SU-DHL-6 (cell line): Measurements from ENCODE around the gene CEP295NL.
"Not testable (repeated sequence)": the region's sequence is repeated elsewhere in the genome, so short reads cannot be mapped to it uniquely, and the experiment has no call there.

Experiments
- H2AFZ ChIP-seq: fragments of 200-600 bp; sonication (generic); 2 replicates; pipeline ENCODE4 v1.6.1; 2014; ENCODE audit warnings: low read depth, mild to moderate bottlenecking, moderate library complexity, mixed read lengths, antibody characterized with exemption, low read length; ENCODE audit not compliant: severe bottlenecking
- H3F3A ChIP-seq: fragments of 200-600 bp; shearing (Covaris generic); 2 replicates; pipeline ENCODE4 v1.6.0; 2016; ENCODE audit warnings: antibody characterized with exemption, mild to moderate bottlenecking; ENCODE audit not compliant: insufficient read depth
- H3K27ac ChIP-seq: fragments of 200-600 bp; sonication (generic); 2 replicates; pipeline ENCODE4 v1.5.1; 2016; ENCODE audit warnings: low read depth, mild to moderate bottlenecking, low read length, moderate library complexity, mixed read lengths
- H3K27me3 ChIP-seq: fragments of 200-600 bp; sonication (generic), shearing (Covaris generic); 2 replicates; pipeline ENCODE4 v1.6.0; 2014; ENCODE audit warnings: mild to moderate bottlenecking, low read length
- H3K36me3 ChIP-seq: fragments of 200-600 bp; sonication (generic); 2 replicates; pipeline ENCODE4 v1.6.1; 2014; ENCODE audit warnings: mild to moderate bottlenecking, low read length, mixed read lengths
- H3K4me2 ChIP-seq: fragments of 300-600, 200-600 bp; shearing (Covaris generic), sonication (generic); 2 replicates; pipeline ENCODE4 v1.6.0; 2014; ENCODE audit warnings: low read length, low read depth, mild to moderate bottlenecking; ENCODE audit not compliant: poor library complexity, severe bottlenecking
- H3K4me3 ChIP-seq: fragments of 200-600 bp; sonication (generic); 2 replicates; pipeline ENCODE4 v1.5.1; 2014; ENCODE audit warnings: antibody characterized with exemption, low read length, mild to moderate bottlenecking, mixed read lengths; ENCODE audit not compliant: insufficient read depth, poor library complexity, severe bottlenecking
- H3K79me2 ChIP-seq: fragments of 200-600 bp; sonication (generic); 2 replicates; pipeline ENCODE4 v1.6.1; 2014; ENCODE audit warnings: mild to moderate bottlenecking, low read length, moderate library complexity; ENCODE audit not compliant: insufficient read depth
- H3K9ac ChIP-seq: fragments of 200-600 bp; sonication (generic); 2 replicates; pipeline ENCODE4 v1.7.0; 2014; ENCODE audit warnings: mild to moderate bottlenecking, low read length
- H3K9me2 ChIP-seq: fragments of 200-600 bp; sonication (generic); replicated peaks from 2 replicates; pipeline ENCODE4 v1.6.1; 2014; ENCODE audit warnings: low read length; ENCODE audit not compliant: insufficient read depth
- H3K9me3 ChIP-seq: fragments of 200-600 bp; sonication (generic); 2 replicates; pipeline ENCODE4 v1.6.1; 2014; ENCODE audit warnings: low read length, mixed read lengths; ENCODE audit not compliant: insufficient read depth
- H4K20me1 ChIP-seq: fragments of 200-600 bp; sonication (generic); 2 replicates; pipeline ENCODE4 v1.6.1; 2014; ENCODE audit warnings: low read depth, mild to moderate bottlenecking, antibody characterized with exemption, low read length, moderate library complexity, mixed read lengths
- EZH2phosphoT487 ChIP-seq: fragments of 200-600 bp; sonication (generic), shearing (Covaris generic); conservative IDR thresholded peaks from 2 replicates; pipeline ENCODE4 v1.6.1; 2018; ENCODE audit warnings: mild to moderate bottlenecking, antibody characterized with exemption, low read length, moderate library complexity, mixed read lengths
- TF ChIP-seq, protein P1 (sequence below): fragments of 200-600 bp; sonication (generic); IDR thresholded peaks from one replicate; pipeline ENCODE4 v1.5.1; 2017; ENCODE audit warnings: antibody characterized with exemption, mild to moderate bottlenecking, low read length, moderate library complexity; ENCODE audit not compliant: insufficient read depth, poor library complexity, severe bottlenecking

CEP295NL gene

DNA sequence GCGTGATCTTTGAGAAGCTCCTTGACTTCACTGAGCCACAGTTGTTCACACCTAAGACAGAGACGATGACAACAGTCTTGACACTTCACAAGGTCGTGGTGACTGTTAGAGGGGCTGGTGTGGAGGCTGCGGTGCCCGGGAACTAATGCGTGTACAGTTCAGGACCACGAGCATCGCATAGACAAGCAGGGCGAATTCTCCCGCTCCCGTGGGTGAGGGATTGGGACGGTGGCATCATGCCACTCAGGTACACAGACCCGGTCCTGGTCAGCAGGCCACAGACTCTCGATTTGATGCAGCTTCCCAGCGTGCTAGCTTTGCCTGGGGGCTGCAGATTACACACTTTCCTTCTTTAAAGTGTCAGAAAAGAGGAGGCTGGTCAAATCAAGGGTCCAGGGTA is 24.7 kb downstream of the CEP295NL start:
- Histone ChIP-seq H3K4me3 (no peak overlapping the region), H3K9ac (no peak overlapping the region), H3K9me2 (no peaks in the 10 kb centered on the region), H2AFZ (no peak overlapping the region), H3F3A (no peaks in the 10 kb centered on the region), H3K36me3 (no peaks in the 10 kb centered on the region), H4K20me1 (no peaks in the 10 kb centered on the region), H3K27me3 (no peaks in the 10 kb centered on the region), H3K79me2 (no peaks in the 10 kb centered on the region), H3K27ac (no peak overlapping the region), H3K4me2 (no peak overlapping the region), H3K9me3 (no peaks in the 10 kb centered on the region)
- TF ChIP-seq, protein P1, sequence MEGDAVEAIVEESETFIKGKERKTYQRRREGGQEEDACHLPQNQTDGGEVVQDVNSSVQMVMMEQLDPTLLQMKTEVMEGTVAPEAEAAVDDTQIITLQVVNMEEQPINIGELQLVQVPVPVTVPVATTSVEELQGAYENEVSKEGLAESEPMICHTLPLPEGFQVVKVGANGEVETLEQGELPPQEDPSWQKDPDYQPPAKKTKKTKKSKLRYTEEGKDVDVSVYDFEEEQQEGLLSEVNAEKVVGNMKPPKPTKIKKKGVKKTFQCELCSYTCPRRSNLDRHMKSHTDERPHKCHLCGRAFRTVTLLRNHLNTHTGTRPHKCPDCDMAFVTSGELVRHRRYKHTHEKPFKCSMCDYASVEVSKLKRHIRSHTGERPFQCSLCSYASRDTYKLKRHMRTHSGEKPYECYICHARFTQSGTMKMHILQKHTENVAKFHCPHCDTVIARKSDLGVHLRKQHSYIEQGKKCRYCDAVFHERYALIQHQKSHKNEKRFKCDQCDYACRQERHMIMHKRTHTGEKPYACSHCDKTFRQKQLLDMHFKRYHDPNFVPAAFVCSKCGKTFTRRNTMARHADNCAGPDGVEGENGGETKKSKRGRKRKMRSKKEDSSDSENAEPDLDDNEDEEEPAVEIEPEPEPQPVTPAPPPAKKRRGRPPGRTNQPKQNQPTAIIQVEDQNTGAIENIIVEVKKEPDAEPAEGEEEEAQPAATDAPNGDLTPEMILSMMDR = no peak
- no peak for TF ChIP-seq EZH2phosphoT487

DNA sequence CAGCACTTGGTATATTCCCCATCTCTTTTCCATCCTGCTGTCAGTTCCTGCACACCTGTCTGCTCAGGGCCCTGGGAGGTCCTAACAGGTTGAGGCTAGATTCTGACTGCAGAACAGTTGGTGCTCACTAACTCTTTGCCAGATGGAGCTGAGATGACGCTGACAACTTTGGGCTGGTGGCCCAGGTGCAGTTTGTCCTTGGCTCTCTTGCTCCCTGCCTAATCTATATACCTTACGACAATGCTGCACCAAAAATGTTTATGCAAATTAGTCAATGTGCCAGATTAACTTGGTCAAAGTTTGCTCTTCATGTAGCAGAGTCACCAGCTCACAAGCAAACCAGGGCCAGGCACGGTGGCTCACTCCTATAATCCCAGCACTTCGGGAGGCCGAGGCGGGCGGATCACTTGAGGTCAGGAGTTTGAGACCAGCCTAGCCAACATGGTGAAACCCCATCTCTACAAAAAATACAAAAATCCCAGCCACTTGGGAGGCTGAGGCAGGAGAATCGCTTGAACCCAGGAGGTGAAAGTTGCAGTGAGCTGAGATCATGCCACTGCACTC is 26.0 kb downstream of the CEP295NL start:
- not testable (repeated sequence) for H3K27ac ChIP-seq, H2AFZ ChIP-seq, H4K20me1 ChIP-seq, H3K9ac ChIP-seq, H3K9me3 ChIP-seq, H3K4me2 ChIP-seq, H3K36me3 ChIP-seq, H3K4me3 ChIP-seq, H3K9me2 ChIP-seq, H3F3A ChIP-seq, H3K27me3 ChIP-seq, H3K79me2 ChIP-seq

DNA sequence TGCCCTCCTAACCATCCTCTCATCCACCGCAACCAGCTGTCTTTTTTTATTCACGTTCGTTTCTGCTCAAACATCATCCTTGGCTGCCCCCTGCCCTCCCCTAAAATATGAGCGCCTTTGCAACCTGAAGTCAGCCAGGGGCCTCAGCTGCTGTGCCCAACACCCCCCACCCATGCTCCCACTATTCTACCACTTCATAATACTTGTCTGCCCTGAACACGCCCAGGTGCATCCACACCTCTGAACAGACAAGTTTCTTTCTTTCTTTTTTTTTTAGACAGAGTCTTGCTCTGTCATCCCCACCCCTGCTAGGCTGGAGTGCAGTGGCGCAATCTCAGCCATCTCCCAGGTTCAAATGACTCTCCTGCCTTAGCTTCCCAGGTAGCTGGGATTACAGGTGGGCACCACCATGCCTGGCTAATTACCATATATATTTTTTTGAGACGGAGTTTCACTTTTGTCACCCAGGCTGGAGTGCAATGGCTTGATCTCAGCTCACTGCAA is 26.9 kb downstream of the CEP295NL start:
- no peak for TF ChIP-seq EZH2phosphoT487
- TF ChIP-seq, protein P1 = no peak
- Histone ChIP-seq H3K27me3 (no peaks in the 10 kb centered on the region), H3K9ac (no peak overlapping the region), H3K36me3 (no peaks in the 10 kb centered on the region), H3K9me3 (no peaks in the 10 kb centered on the region), H3K4me2 (no peak overlapping the region), H3K4me3 (no peak overlapping the region), H3K79me2 (no peaks in the 10 kb centered on the region), H3F3A (no peaks in the 10 kb centered on the region), H4K20me1 (no peaks in the 10 kb centered on the region), H3K27ac (no peak overlapping the region), H3K9me2 (no peaks in the 10 kb centered on the region), H2AFZ (no peak overlapping the region)

DNA sequence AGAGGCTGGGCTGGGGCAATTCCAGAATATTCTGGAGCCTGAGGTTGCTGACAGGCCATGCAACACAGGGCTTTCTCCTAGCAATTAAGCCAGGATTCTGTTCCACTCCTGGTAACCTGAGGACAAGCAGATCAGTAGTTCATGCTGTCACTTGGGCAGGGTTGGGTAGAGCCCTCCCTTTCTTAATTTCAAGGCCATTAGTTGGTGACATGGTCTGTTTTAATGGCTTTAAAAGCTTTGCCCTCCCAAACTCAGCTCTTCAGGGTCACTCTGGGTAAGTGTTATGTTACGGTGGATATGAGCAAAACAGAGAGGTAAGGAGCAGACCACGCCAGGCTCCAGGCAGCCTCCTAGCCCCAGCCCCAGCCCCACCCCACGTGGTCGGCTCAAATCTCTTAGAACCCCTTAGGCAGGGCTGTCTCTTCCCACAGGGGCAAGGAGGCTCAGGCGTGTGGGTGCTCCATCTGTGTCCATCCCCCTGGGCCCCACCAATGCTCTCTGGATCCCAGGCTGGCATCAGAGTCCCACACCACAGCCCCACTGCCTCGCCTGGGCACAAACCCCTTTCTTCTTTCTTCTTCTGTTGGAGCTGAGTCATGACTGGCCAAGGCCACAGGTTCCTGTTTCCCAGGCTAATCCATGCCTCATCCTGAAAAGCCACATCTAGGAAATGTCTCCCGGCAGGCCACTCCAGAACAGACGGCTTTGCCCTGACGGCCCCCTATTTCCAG is 27.5 kb downstream of the CEP295NL start:
- no peaks in the 10 kb centered on the region for H3F3A ChIP-seq
- H3K9ac ChIP-seq = no peak overlapping the region
- no peaks in the 10 kb centered on the region for H3K9me3 ChIP-seq
- H3K4me2 ChIP-seq = no peak overlapping the region
- TF ChIP-seq, protein P1 = no peak
- TF ChIP-seq EZH2phosphoT487 = no peak
- H3K4me3 ChIP-seq = no peak overlapping the region
- H3K9me2 ChIP-seq = no peaks in the 10 kb centered on the region
- no peaks in the 10 kb centered on the region for H3K79me2 ChIP-seq
- H3K27ac ChIP-seq = no peak overlapping the region
- H3K27me3 ChIP-seq = no peaks in the 10 kb centered on the region
- no peaks in the 10 kb centered on the region for H3K36me3 ChIP-seq
- no peaks in the 10 kb centered on the region for H4K20me1 ChIP-seq
- no peak overlapping the region for H2AFZ ChIP-seq
